ENCODE results near the gene IRF2. TPM values are rescaled to one million over a fixed set of nuclear protein-coding genes. Genes with fewer than 3 reads are reported as not detected.

The IRF2 gene
- total and polyA plus RNA-seq, 9 donors: 27.8 to 68.4 (median 40.7) TPM

GRCh38 chr4:184364100-184364921 is 110.0 kb downstream of the IRF2 start:
- H3K36me3 ChIP-seq: no peaks in the 10 kb centered on the region
- WGBS, 3 donors: 61 to 67% (median 64%) methylated on average over 5 of the region's 5 CpGs

GRCh38 chr4:184363258-184363657 is 111.1 kb downstream of the IRF2 start:
- intact Hi-C loops (cut with DNase I): no loop called here
- H3K27me3 ChIP-seq: no peaks in the 10 kb centered on the region
- WGBS, 3 donors: 97% methylated on average over 6 of the region's 6 CpGs
- H3K36me3 ChIP-seq: no peaks in the 10 kb centered on the region
- no peak for DNase-seq
- H3K27ac ChIP-seq: no peak overlapping the region
- H3K4me3 ChIP-seq: no peak overlapping the region
- H3K4me1 ChIP-seq (ENCODE audit: insufficient read depth): peaks cover 8% of the 10 kb centered on the region
- TF ChIP-seq POLR2A (IDR thresholded peaks at IDR 0.05): no peak
- no peak for TF ChIP-seq EP300 (IDR thresholded peaks at IDR 0.05)
- TF ChIP-seq CTCF (IDR thresholded peaks at IDR 0.05): no peak
- H3K9me3 ChIP-seq: no peaks in the 10 kb centered on the region

More at GRCh38 chr4:184364100-184364921, 110.0 kb downstream of the IRF2 start:
- intact Hi-C loops (cut with DNase I): no loop called here
- peaks cover 5% of the 10 kb centered on the region for H3K4me1 ChIP-seq (ENCODE audit: insufficient read depth)
- no peaks in the 10 kb centered on the region for H3K27me3 ChIP-seq
- H3K27ac ChIP-seq: no peak overlapping the region
- TF ChIP-seq CTCF (IDR thresholded peaks at IDR 0.05): no peak
- TF ChIP-seq EP300 (IDR thresholded peaks at IDR 0.05): no peak
- TF ChIP-seq POLR2A (IDR thresholded peaks at IDR 0.05): no peak
- DNase-seq: no peak
- no peak overlapping the region for H3K4me3 ChIP-seq
- no peaks in the 10 kb centered on the region for H3K9me3 ChIP-seq

GRCh38 chr4:184362396-184362795 is 112.0 kb downstream of the IRF2 start:
- no peaks in the 10 kb centered on the region for H3K27me3 ChIP-seq
- DNase-seq: no peak
- no peaks in the 10 kb centered on the region for H3K9me3 ChIP-seq
- H3K4me1 ChIP-seq (ENCODE audit: insufficient read depth): peaks cover 8% of the 10 kb centered on the region
- no peak overlapping the region for H3K4me3 ChIP-seq
- 21 to 52% (median 33%) methylated on average over 4 of the region's 4 CpGs for WGBS, 3 donors
- intact Hi-C loops (cut with DNase I): no loop called here
- no peak for TF ChIP-seq CTCF (IDR thresholded peaks at IDR 0.05)
- TF ChIP-seq POLR2A (IDR thresholded peaks at IDR 0.05): no peak
- no peak for TF ChIP-seq EP300 (IDR thresholded peaks at IDR 0.05)
- peak overlapping the region in 1 of 2 donors; percentile 40 for H3K27ac ChIP-seq
- no peaks in the 10 kb centered on the region for H3K36me3 ChIP-seq

GRCh38 chr4:184361443-184361842 is 112.9 kb downstream of the IRF2 start:
- no peak for TF ChIP-seq POLR2A (IDR thresholded peaks at IDR 0.05)
- TF ChIP-seq CTCF (IDR thresholded peaks at IDR 0.05): no peak
- no peak for TF ChIP-seq EP300 (IDR thresholded peaks at IDR 0.05)
- H3K9me3 ChIP-seq: no peaks in the 10 kb centered on the region
- H3K4me1 ChIP-seq (ENCODE audit: insufficient read depth): peaks cover 8% of the 10 kb centered on the region
- intact Hi-C loops (cut with DNase I): no loop called here
- no peaks in the 10 kb centered on the region for H3K27me3 ChIP-seq
- 33 to 40% (median 35%) methylated on average over 3 of the region's 3 CpGs for WGBS, 3 donors
- DNase-seq: no peak
- no peak overlapping the region for H3K4me3 ChIP-seq
- H3K36me3 ChIP-seq: no peaks in the 10 kb centered on the region
- H3K27ac ChIP-seq: peak overlapping the region in 1 of 2 donors; percentile 40

Measured in ovary (tissue), 9 donors.